GM12878 (cell line): Measurements from ENCODE around the gene PCDH1. TPM values are rescaled to one million over a fixed set of nuclear protein-coding genes. Genes with fewer than 3 reads are reported as not detected.

Experiments used
- ATAC-seq: fragments of 200-7000 bp; cut with Tn5 transposase; 3 replicates; pipeline ENCODE4 v1.9.1; 2020; ENCODE audit warnings: mild to moderate bottlenecking, moderate library complexity
- BruUV-seq: library from RNA; stranded (reverse); fragments of 400-500 nt; replicated peaks from 2 replicates; lab custom pipeline; 2021; lab: Mats Ljungman, UMichigan
- CTCF ChIA-PET: fragments of 300-600 bp; sonication (Branson Sonifier 250); formaldehyde crosslinking; extraction: SDS; loops from one replicate; lab custom pipeline; 2021; ENCODE audit warnings: inconsistent platforms; lab: Yijun Ruan, JAX
- POLR2A ChIA-PET: fragments of 350-600 bp; formaldehyde crosslinking; extraction: SDS; loops from one replicate; lab custom pipeline; 2021; ENCODE audit warnings: inconsistent platforms; lab: Charles Lee
- RAD21 ChIA-PET: fragments of 300-600 bp; sonication (Branson Sonifier 250); formaldehyde crosslinking; loops from one replicate; lab custom pipeline; 2023; ENCODE audit warnings: antibody characterized with exemption; ENCODE audit not compliant: unreplicated experiment; lab: Charles Lee
- SMC1A ChIA-PET: fragments of 300-600 bp; sonication (Branson Sonifier 250); formaldehyde crosslinking; loops from one replicate; lab custom pipeline; 2023; ENCODE audit not compliant: unreplicated experiment, uncharacterized antibody; lab: Charles Lee
- DNase-seq: peaks from one replicate; pipeline ENCODE4 v3.0.0-alpha.2; 2011; ENCODE audit warnings: low read depth, low spot score
- FAIRE-seq: peaks from 3 replicates; lab custom pipeline; 2011; peaks lifted over from hg19 to GRCh38; lab: Jason Lieb, UNC
- H2AFZ ChIP-seq: 2 replicates; pipeline ENCODE4 v1.6.0; 2011; ENCODE audit warnings: low read depth, low read length, control low read depth; ENCODE audit not compliant: control insufficient read depth
- H3K27ac ChIP-seq: 2 replicates; pipeline ENCODE4 v1.5.1; 2011; ENCODE audit warnings: control low read depth; ENCODE audit not compliant: control insufficient read depth, insufficient read depth
- H3K27me3 ChIP-seq, 2 experiments: replicated peaks in 1 of 2; 2 replicates each; pipeline versions ENCODE4 v1.6.0 to v1.6.1; 2011; ENCODE audit warnings: low read length in 1 of 2; ENCODE audit not compliant: control insufficient read depth in 2 of 2, insufficient read depth in 2 of 2
- H3K36me3 ChIP-seq, 2 experiments: 2 replicates each; pipeline ENCODE4 v1.5.1; 2011; ENCODE audit warnings: low read length in 1 of 2; ENCODE audit not compliant: control insufficient read depth in 2 of 2, insufficient read depth in 2 of 2
- H3K4me1 ChIP-seq: 2 replicates; pipeline ENCODE4 v1.6.1; 2011; ENCODE audit warnings: mild to moderate bottlenecking, low read length, moderate library complexity, mixed read lengths; ENCODE audit not compliant: control insufficient read depth, insufficient read depth
- H3K4me2 ChIP-seq: 2 replicates; pipeline ENCODE4 v1.6.0; 2011; ENCODE audit warnings: control low read depth; ENCODE audit not compliant: control insufficient read depth, insufficient read depth
- H3K4me3 ChIP-seq: fragments of 200-600 bp; sonication (generic); 2 replicates; pipeline ENCODE4 v1.5.1; 2016
- H3K79me2 ChIP-seq: 2 replicates; pipeline ENCODE4 v1.6.0; 2011; ENCODE audit warnings: low read length; ENCODE audit not compliant: control insufficient read depth, insufficient read depth
- H3K9ac ChIP-seq: 2 replicates; pipeline ENCODE4 v1.8.0; 2011; ENCODE audit warnings: low read length, control low read depth, mixed read lengths; ENCODE audit not compliant: control insufficient read depth, insufficient read depth
- H3K9me3 ChIP-seq: replicated peaks from 3 replicates; pipeline ENCODE4 v1.5.1; 2011; ENCODE audit warnings: mild to moderate bottlenecking, low read length; ENCODE audit not compliant: control insufficient read depth, insufficient read depth
- H4K20me1 ChIP-seq: 2 replicates; pipeline ENCODE4 v1.6.0; 2011; ENCODE audit not compliant: control insufficient read depth, insufficient read depth
- ATF2 ChIP-seq: IDR thresholded peaks from 2 replicates; pipeline ENCODE4 v1.6.1; 2012; ENCODE audit warnings: low read length, inconsistent platforms
- BHLHE40 ChIP-seq, 2 experiments: fragments of 450-650 bp in 1 of 2; IDR thresholded peaks; 2 replicates each; pipeline ENCODE4 v1.6.1; 2011 to 2017; ENCODE audit warnings: low read depth in 2 of 2, borderline replicate concordance in 1 of 2, improper control_type of control experiment in 1 of 2, low read length in 1 of 2, mild to moderate bottlenecking in 1 of 2
- CTCF ChIP-seq, 3 experiments: IDR thresholded peaks in 2 of 3; conservative IDR thresholded peaks in 1 of 3; 2 replicates each; pipeline ENCODE4 v1.5.1; 2011; ENCODE audit warnings: low read depth in 3 of 3, low read length in 3 of 3, mild to moderate bottlenecking in 3 of 3, control low read depth in 2 of 3, moderate library complexity in 2 of 3, inconsistent platforms in 1 of 3, mixed read lengths in 1 of 3; ENCODE audit not compliant: control insufficient read depth in 2 of 3, insufficient read depth in 1 of 3; ENCODE audit errors: extremely low read depth in 1 of 3
- DPF2 ChIP-seq: fragments of 450-650 bp; IDR thresholded peaks from 2 replicates; pipeline ENCODE4 v1.6.1; 2017; ENCODE audit warnings: mild to moderate bottlenecking
- ESRRA ChIP-seq: IDR thresholded peaks from 2 replicates; pipeline ENCODE4 v1.6.1; 2012; ENCODE audit warnings: mild to moderate bottlenecking, low read length, improper control_type of control experiment
- HDAC6 ChIP-seq: fragments of 200-600 bp; sonication (generic); IDR thresholded peaks from one replicate; pipeline ENCODE4 v1.8.0; 2017; ENCODE audit warnings: antibody characterized with exemption; ENCODE audit not compliant: unreplicated experiment
- MLLT1 ChIP-seq: fragments of 450-650 bp; IDR thresholded peaks from 2 replicates; pipeline ENCODE4 v1.6.1; 2016; ENCODE audit warnings: mild to moderate bottlenecking
- WGBS: methylation state at CpG from one replicate; pipeline ENCODE4 v1.1.6; 2016; ENCODE audit warnings: low lambda C conversion rate; ENCODE audit not compliant: insufficient replicate concordance, insufficient coverage; ENCODE audit errors: missing lambda C conversion rate; 5-methylcytosine and 5-hydroxymethylcytosine counted together
- in situ Hi-C: fragments of 300-500 bp; cut with MboI; formaldehyde crosslinking; loops from 9 replicates; pipeline ENCODE4 v1.14.3; 2018; ENCODE audit warnings: mixed read lengths
- intact Hi-C: fragments of 100-400 bp; cut with micrococcal nuclease; formaldehyde crosslinking; loops from one replicate; pipeline ENCODE4 v1.14.2; 2022; ENCODE audit not compliant: unreplicated experiment
- polyA plus RNA-seq, 11 experiments: library from polyadenylated mRNA; depleted of rRNA in 4 of 11; unstranded in 6 of 11; stranded (reverse) in 5 of 11; fragments of >200 nt; fragmentation: Nextera tagmentation in 4 of 11; fragmentation: Illumina TruSeq in 1 of 11; extraction: Ambion mirVana in 4 of 11; extraction: Trizol in 1 of 11; gene quantifications; 1 replicate in 1 of 11; 2 replicates in 10 of 11; pipeline versions ENCODE4 v1.2.1 to v1.2.3, GENCODE V29; 2011 to 2016; ENCODE audit warnings: inconsistent platforms in 2 of 11, missing spikeins in 2 of 11, low read depth in 1 of 11
- total RNA-seq, 4 experiments: library from RNA; depleted of rRNA in 3 of 4; stranded (reverse); fragments of >200 nt in 3 of 4; fragmentation: Illumina TruSeq in 1 of 4; extraction: Trizol in 1 of 4; gene quantifications; 2 replicates each; pipeline versions ENCODE4 v1.2.1 to v1.2.3, GENCODE V29; 2013 to 2021

PCDH1 gene
- total and polyA plus RNA-seq, 10 of the 15 experiments (the other 5 are each of a cell fraction or from before 2014, with no cell fraction given), result 0.07 to 0.36 (median 0.16) TPM; not detected in 7

GRCh38 chr5:141845371-141845851, 32.8 kb downstream of the PCDH1 start:
- FAIRE-seq, result no peak
- Histone ChIP-seq H3K79me2 (no peaks in the 10 kb centered on the region), H3K36me3 (no peaks in the 10 kb centered on the region)
- ATAC-seq, result peak; percentile 12; the same call in 2 of the 3 replicates
- RAD21 ChIA-PET, result no interaction called here
- no peak for TF ChIP-seq DPF2
- TF ChIP-seq CTCF (IDR thresholded peaks at IDR 0.05 in 2 of 3, conservative IDR thresholded peaks at IDR 0.05 in 1 of 3; ENCODE audit: control insufficient read depth in 2 of 3, extremely low read depth in 1 of 3, insufficient read depth in 1 of 3, low read depth in 3 of 3, low read length in 3 of 3), result peak in 1 of 3 experiments; percentile 13; a peak in 1 of 6 replicates
- TF ChIP-seq, all 136 proteins: peak for 1
- no peaks in the 10 kb centered on the region for H4K20me1 ChIP-seq
- intact Hi-C loops (no loop called here), in situ Hi-C loops (no loop called here)
- BruUV-seq, result no TSS peak
- no peaks in the 10 kb centered on the region; a peak in 2 of 4 replicates for H3K27me3 ChIP-seq
- CTCF ChIA-PET, result interaction anchor here (1.8 to 3.1 kb wide), 2 partner anchors 35 to 116 kb away, joined by 5 to 13 read pairs; no protein-coding TSS in a partner anchor
- H3K4me2 ChIP-seq, result no peak overlapping the region
- SMC1A ChIA-PET, result no interaction called here
- no peak overlapping the region for H2AFZ ChIP-seq
- DNase-seq, result no peak
- no peak overlapping the region for H3K9ac ChIP-seq
- H3K27ac ChIP-seq, result no peak overlapping the region
- H3K4me3 ChIP-seq, result no peak overlapping the region
- 2% methylated on average over 4 of the region's 7 CpGs for WGBS
- no peaks in the 10 kb centered on the region; the same call in 2 of the 3 replicates for H3K9me3 ChIP-seq
- H3K4me1 ChIP-seq, result peaks cover 8% of the 10 kb centered on the region
- POLR2A ChIA-PET, result no interaction called here

GRCh38 chr5:141844414-141845097, 33.7 kb downstream of the PCDH1 start:
- no peak overlapping the region for H2AFZ ChIP-seq
- no peak overlapping the region for H3K9ac ChIP-seq
- CTCF ChIA-PET, result interaction anchor here (1.0 to 3.1 kb wide), 3 partner anchors 28 to 116 kb away, joined by 3 to 13 read pairs (median 5); no protein-coding TSS in a partner anchor
- no peaks in the 10 kb centered on the region for H3K79me2 ChIP-seq
- H3K9me3 ChIP-seq, result no peaks in the 10 kb centered on the region; the same call in 2 of the 3 replicates
- H3K4me3 ChIP-seq, result no peak overlapping the region
- no peaks in the 10 kb centered on the region for H4K20me1 ChIP-seq
- RAD21 ChIA-PET, result no interaction called here
- DNase-seq (no peak), ATAC-seq (no peak), FAIRE-seq (no peak)
- H3K4me1 ChIP-seq, result peaks cover 8% of the 10 kb centered on the region
- H3K4me2 ChIP-seq, result no peak overlapping the region
- no TSS peak for BruUV-seq
- TF ChIP-seq BHLHE40 (IDR thresholded peaks at IDR 0.05; ENCODE audit: borderline replicate concordance in 1 of 2, low read depth in 2 of 2, low read length in 1 of 2), result no peak
- TF ChIP-seq ATF2, result no peak
- no peak for TF ChIP-seq ESRRA
- TF ChIP-seq HDAC6, result no peak
- TF ChIP-seq MLLT1, result no peak
- H3K27me3 ChIP-seq, result no peaks in the 10 kb centered on the region; a peak in 2 of 4 replicates
- POLR2A ChIA-PET, result no interaction called here
- WGBS, result 30% methylated on average over 9 of the region's 9 CpGs
- SMC1A ChIA-PET, result interaction anchor here (0.9 kb wide), 1 partner anchor 20 kb away, joined by 3 read pairs; no protein-coding TSS in a partner anchor
- no peaks in the 10 kb centered on the region for H3K36me3 ChIP-seq
- intact Hi-C loops (no loop called here), in situ Hi-C loops (no loop called here)
- no peak overlapping the region for H3K27ac ChIP-seq
